HG03060 (cell line): ENCODE results near the gene ACAN.
A peak's percentile ranks its signal among the peaks of the same experiment; 100 is the strongest.

Experiments used
- ATAC-seq: cut with Tn5 transposase; IDR thresholded peaks from one replicate; pipeline ENCODE4 v1.9.1; 2021; ENCODE audit warnings: low read depth, moderate number of reproducible peaks; ENCODE audit not compliant: unreplicated experiment

ACAN gene

GRCh38 chr15:88899251-88899650 lies 96.0 kb downstream of the ACAN start:
- no peak for ATAC-seq

DNA sequence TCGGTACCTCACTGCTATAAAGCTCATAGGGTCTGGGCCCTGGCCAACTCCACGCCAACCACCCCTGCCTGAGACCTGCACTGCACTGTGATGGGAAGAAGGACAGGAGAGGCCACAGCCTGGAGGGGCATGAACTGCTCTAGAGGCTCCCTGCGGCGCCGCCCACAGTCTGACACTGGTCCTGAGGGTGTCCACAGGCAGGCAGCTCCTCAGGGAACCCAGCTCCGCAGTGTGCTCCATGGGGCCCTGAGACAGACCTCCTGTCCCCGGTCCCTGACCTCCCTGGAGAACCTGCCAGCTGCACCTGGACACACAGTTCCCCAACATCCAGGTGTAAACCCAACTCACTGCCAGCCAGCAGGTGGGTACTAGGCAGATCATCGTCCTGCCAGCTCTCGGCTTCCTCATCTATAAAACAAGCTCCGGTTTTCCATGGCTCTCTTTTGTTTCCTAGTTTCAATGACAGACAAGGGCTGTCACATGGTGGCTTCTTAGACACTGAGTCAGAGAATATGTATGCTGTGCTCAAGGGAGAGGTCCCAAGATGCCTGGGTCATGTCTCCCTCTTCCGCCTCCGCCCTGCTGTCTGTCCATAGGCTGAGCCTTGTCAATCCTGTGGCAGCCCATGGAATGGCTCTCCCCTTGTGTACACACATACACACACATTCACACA lies 97.2 kb downstream of the ACAN start:
- ATAC-seq, result no peak

GRCh38 chr15:88900982-88901418 lies 97.8 kb downstream of the ACAN start:
- no peak for ATAC-seq

- no peak for ATAC-seq
Observed at GRCh38 chr15:88901508-88902220, 98.4 kb downstream of the ACAN start.

- no peak for ATAC-seq
Observed at GRCh38 chr15:88902221-88902835, 99.1 kb downstream of the ACAN start.

GRCh38 chr15:88902846-88903245 lies 99.6 kb downstream of the ACAN start:
- no peak for ATAC-seq

DNA sequence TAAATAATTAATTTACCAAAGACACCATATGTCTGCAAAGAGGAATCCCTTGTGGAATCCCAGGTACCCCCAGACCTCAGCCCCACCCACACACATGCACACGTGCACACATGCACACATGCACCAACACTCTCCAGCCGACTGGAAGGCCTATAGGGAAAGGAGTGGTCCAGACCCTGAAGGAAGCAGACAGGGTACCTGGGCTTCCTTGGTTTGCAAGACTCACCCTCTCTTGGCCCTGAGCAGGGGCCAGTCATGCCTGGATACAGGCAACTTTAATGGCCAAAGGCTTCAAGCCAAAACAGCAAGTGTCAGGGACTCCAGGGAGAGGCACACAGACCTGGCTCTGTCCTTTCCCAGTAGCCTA lies 101.0 kb downstream of the ACAN start:
- no peak for ATAC-seq

DNA sequence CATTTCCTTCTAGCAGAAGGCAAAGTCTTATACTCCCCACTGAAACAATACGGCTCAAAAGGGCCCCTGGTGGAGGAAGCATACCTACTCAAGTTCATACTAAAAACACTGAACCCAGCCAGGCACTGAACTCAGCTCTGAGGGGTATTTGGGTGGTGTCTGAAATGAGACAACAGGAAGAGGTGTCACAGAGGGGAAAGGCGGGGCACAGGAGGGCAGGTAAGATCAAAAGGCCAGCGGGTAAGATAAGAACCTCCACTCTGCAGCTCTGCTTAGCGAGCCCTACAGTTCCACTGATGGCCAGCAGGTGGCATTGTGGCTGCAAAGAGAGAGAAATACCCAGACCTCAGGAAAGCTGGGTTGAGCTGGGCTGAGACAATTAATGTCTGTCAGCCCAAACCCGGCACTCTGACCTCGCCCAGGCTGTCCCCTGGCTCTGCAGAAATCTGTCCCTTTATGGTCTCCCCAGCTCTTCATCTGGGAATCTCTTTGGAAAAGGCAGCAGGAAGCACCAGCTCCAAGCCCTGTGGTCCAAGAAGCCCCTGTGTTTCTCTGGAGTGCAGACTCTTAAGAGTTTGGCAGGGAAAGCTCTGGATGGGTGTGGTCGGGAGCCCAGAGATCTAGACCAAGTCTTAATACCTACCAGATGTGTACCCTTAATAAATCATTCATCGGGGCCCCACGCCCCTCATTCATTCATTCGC lies 101.5 kb downstream of the ACAN start:
- ATAC-seq, result no peak

DNA sequence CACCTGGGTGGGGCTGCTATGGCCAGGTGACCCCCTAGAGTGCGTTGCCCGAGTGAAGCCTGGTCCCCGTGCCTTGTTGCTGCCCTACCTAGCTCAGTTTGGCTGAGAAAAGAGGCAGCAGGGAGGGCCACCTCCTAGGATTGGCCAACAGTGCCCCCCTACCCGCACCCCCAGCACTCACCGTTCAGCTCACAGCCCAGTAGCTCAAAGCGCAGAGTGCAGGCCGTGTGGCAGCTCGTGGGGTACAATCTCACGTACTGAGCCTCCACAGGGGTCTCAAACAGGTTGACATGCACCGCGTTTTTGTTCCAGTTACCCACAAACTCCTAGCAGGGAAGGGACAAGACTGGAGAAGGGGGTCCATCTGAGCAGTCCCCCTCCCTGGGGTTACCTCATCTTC lies 102.3 kb downstream of the ACAN start:
- ATAC-seq, result no peak

GRCh38 chr15:88906130-88906529 lies 102.9 kb downstream of the ACAN start:
- ATAC-seq, result no peak

DNA sequence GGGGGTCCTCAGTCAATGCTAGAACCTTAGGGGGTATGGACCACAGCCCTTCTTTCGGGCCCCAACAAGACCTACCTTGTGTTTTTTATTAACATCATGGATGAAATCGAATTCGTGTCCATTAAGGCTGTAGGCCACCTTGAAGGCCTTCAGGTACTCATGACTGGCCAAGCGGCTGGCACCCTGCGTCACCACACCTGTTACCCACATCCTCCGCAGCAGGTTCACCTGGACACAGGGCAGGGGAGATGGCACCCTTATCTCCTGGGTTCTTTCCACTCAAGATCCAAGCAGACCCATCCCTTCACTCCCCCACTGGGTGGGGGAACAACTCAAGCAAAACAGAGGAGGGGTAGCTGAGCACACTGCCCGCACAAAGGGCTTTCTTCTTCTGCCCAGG lies 103.3 kb downstream of the ACAN start:
- no peak for ATAC-seq

- ATAC-seq, result no peak
Observed at GRCh38 chr15:88907111-88907510, 103.9 kb downstream of the ACAN start.

- no peak for ATAC-seq
Observed at GRCh38 chr15:88908123-88908522, 104.9 kb downstream of the ACAN start.

DNA sequence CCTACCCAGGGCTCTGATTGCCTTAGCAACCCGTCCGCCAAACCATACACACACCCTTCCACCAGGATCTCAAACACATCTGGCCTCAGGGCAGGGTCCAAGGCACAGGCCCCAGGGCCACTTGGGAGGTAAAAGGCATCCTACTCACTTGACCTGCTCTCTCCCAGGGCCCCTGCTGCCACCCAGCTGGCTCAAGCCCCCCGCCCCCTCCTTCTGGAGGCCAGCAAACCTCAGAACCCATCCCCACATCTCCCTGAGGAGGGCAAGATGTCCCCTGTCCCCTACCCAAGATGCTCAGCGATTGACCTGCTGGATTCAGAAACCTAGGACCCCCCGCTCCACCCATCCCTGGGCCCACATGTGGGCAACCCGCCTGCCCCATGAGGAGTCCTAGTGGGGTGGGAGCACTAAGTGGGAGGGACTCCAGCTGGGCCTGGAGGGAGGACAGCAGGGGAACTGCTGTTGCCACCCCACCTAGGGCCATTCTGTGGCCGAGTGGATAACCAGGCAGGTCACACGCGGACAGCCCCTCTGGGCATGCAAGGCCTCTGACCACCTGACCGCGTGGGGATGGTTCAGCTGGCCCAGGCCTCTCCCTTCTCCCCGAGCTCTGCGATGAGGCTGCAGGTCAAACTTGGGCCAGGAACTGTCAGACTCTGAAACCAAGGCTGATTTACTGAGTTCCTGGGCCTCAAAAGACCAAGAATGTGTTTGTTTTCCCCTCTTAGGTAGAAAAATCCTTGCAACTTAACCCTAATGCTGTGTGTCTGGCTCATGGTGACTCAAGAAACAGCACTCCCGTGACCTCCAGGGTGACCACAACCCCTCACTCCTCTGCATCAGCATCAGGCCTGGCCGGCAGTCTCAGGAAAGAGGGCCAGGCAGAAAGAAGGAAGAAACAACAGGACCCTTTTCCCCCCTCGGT lies 105.7 kb downstream of the ACAN start:
- no peak for ATAC-seq

- no peak for ATAC-seq
Observed at GRCh38 chr15:88909956-88910831, 107.0 kb downstream of the ACAN start.

- ATAC-seq, result no peak
Observed at GRCh38 chr15:88911766-88912118, 108.5 kb downstream of the ACAN start.

DNA sequence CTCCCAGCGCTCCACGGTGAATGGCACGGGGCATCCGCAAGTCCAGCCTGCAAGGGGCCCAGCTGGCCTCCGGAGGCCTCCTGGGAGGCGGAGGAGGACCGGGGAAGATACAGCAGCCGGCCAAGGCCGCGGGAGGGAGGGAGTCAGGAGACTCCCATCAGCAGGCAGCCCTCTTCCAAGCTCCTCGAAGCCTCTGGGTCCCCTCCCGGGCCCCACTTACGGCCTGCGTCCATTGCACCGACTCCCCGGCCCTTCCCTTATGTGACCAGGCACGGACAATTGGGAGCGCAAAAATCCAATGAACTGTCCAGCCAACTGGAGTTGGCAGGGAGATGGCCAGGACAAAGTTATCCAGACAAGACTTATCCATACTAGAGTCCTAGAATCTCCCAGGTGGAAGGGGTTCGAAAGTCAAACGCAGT lies 109.3 kb downstream of the ACAN start:
- ATAC-seq, result no peak

DNA sequence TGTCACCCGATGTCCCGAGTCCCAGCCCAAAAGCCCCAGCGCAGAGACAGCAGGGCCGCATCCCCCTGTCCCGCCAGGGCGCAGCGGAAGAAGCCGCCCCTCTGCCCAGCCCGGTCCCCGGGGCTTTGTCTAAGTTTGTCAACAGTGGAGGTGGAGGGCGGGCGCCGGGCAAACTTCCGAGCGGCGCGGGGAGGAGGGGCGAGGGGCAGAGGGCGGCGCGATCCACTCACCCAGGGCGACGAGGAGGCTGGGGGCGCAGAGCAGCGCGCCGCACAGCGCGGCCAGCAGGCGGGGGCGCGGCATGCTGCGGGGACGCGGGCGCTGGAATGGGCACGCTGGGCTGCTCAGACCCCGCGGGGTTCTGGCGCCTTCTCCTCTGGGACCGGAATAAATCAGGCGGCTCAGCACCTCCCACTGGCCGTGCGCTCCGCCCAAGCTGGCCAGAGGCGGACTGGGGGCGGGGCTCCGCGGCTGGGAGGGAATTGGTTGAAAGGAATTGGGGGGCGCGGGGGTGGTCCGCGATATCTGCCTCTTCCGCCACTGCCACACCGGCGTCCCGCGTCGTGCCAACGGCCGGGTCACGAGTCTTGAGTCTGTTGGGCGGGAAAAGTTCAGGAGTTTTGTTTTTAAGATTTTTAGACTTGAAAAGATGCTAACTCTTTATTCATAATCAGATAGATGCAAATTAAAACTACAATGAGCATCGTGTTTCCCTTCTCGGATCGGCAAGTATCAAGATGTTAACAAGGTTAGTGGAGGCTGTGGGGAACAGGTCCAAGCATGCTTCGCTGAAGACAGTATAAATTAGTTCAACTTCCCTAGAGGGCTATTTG lies 110.0 kb downstream of the ACAN start, which contains the start of gene MFGE8:
Gene MFGE8, minus strand, starts transcription at position 363 of the 833 bp plus-strand sequence. Its CDS starts 60 bp downstream, at position 303.
- ATAC-seq, result peak; percentile 43
